Small intestine (tissue), 7 donors: ENCODE measurements around the gene APOL2. TPM values are rescaled to one million over a fixed set of nuclear protein-coding genes. Genes with fewer than 3 reads are reported as not detected.
"Not testable (repeated sequence)": the region's sequence is repeated elsewhere in the genome, so short reads cannot be mapped to it uniquely, and the experiment has no call there.

ENCODE experiments used
- DNase-seq, 2 donors: peaks; one replicate each; pipeline versions ENCODE4 v3.0.0 to v3.0.0-alpha.2; 2013
- FAIRE-seq: peaks from 2 replicates; lab custom pipeline; 2012; peaks lifted over from hg19 to GRCh38; lab: Jason Lieb, UNC
- H3K27ac ChIP-seq, 3 donors: one replicate each; pipeline ENCODE4 v1.5.1; 2013; ENCODE audit warnings: low read length in 2 of 3, mild to moderate bottlenecking in 2 of 3, control low read depth in 1 of 3, inconsistent platforms in 1 of 3, low read depth in 1 of 3, moderate library complexity in 1 of 3
- H3K27me3 ChIP-seq, 3 donors: one replicate each; pipeline ENCODE4 v1.6.1; 2013; ENCODE audit warnings: low read length in 3 of 3, inconsistent platforms in 1 of 3; ENCODE audit not compliant: control insufficient read depth in 3 of 3, insufficient read depth in 3 of 3
- H3K36me3 ChIP-seq, 3 donors: one replicate each; pipeline ENCODE4 v1.6.1; 2013; ENCODE audit warnings: low read length in 3 of 3, inconsistent platforms in 1 of 3, low read depth in 1 of 3, mild to moderate bottlenecking in 1 of 3, moderate library complexity in 1 of 3; ENCODE audit not compliant: control insufficient read depth in 3 of 3, insufficient read depth in 2 of 3
- H3K4me1 ChIP-seq, 3 donors: one replicate each; pipeline ENCODE4 v1.6.1; 2013; ENCODE audit warnings: low read length in 2 of 3, inconsistent platforms in 1 of 3, low read depth in 1 of 3, mild to moderate bottlenecking in 1 of 3, moderate library complexity in 1 of 3; ENCODE audit not compliant: control insufficient read depth in 3 of 3, insufficient read depth in 2 of 3
- H3K4me3 ChIP-seq, 3 donors: one replicate each; pipeline ENCODE4 v1.5.1; 2013; ENCODE audit warnings: low read length in 3 of 3, control low read depth in 1 of 3, inconsistent platforms in 1 of 3, low read depth in 1 of 3, mild to moderate bottlenecking in 1 of 3, moderate library complexity in 1 of 3
- H3K9me3 ChIP-seq, 2 donors: one replicate each; pipeline ENCODE4 v1.6.1; 2013; ENCODE audit warnings: low read depth in 1 of 2, low read length in 1 of 2; ENCODE audit not compliant: control insufficient read depth in 2 of 2, insufficient read depth in 1 of 2
- WGBS, 3 donors: extraction: QIAGEN DNeasy Blood & Tissue Kit; methylation state at CpG; one replicate each; pipeline ENCODE4 v1.1.7; 2013; 5-methylcytosine and 5-hydroxymethylcytosine counted together
- polyA plus RNA-seq, 4 donors: library from polyadenylated mRNA; stranded (reverse) in 3 of 4; unstranded in 1 of 4; fragments of 200-250 nt in 3 of 4; fragments of 120-200 nt in 1 of 4; gene quantifications; one replicate each; pipeline versions ENCODE4 v1.2.1 to v1.2.3, GENCODE V29; 2013
- donor health status: healthy with polysubstance abuse.
- donor health status: control.
- donor health status: control.
- donor health status: Bipolar disorder and iron deficiency.
- donor health status: healthy.

APOL2 gene
- polyA plus RNA-seq, 4 donors: 19.0 to 68.4 (median 30.1) TPM

- FAIRE-seq, DNase-seq, H3K36me3 ChIP-seq, H3K27me3 ChIP-seq, H3K4me1 ChIP-seq, H3K27ac ChIP-seq, H3K9me3 ChIP-seq, H3K4me3 ChIP-seq: not testable (repeated sequence)
- WGBS, 3 donors: 78 to 85% (median 81%) methylated on average over 7 of the region's 7 CpGs
Observed at GRCh38 chr22:36271231-36271630, 31.9 kb upstream of the APOL2 start.

GRCh38 chr22:36267896-36268485 is 28.7 kb upstream of the APOL2 start:
- DNase-seq: no peak

GRCh38 chr22:36267058-36267457 is 27.7 kb upstream of the APOL2 start:
- DNase-seq (no peak), FAIRE-seq (no peak)
- H3K4me1 ChIP-seq: no peaks in the 10 kb centered on the region
- H3K27me3 ChIP-seq: no peaks in the 10 kb centered on the region
- peaks cover 8 to 20% (median 15%) of the 10 kb centered on the region in 3 donors for H3K36me3 ChIP-seq
- no peaks in the 10 kb centered on the region for H3K9me3 ChIP-seq
- no peak overlapping the region for H3K4me3 ChIP-seq
- 93 to 98% (median 97%) methylated on average over 4 of the region's 4 CpGs for WGBS, 3 donors
- no peak overlapping the region for H3K27ac ChIP-seq

More at GRCh38 chr22:36267896-36268485, 28.7 kb upstream of the APOL2 start:
- Histone ChIP-seq H3K4me3 (no peak overlapping the region), H3K4me1 (no peaks in the 10 kb centered on the region), H3K27me3 (no peaks in the 10 kb centered on the region), H3K9me3 (no peaks in the 10 kb centered on the region), H3K36me3 (peaks cover 6 to 18% (median 11%) of the 10 kb centered on the region in 3 donors), H3K27ac (no peak overlapping the region)
- FAIRE-seq: no peak
- WGBS, 3 donors: 93 to 97% (median 94%) methylated on average over 11 of the region's 11 CpGs

- H3K4me1 ChIP-seq, H3K9me3 ChIP-seq, H3K27ac ChIP-seq, H3K27me3 ChIP-seq, DNase-seq, H3K4me3 ChIP-seq, FAIRE-seq: not testable (repeated sequence)
- H3K36me3 ChIP-seq: peaks cover 13 to 26% (median 20%) of the 10 kb centered on the region in 3 donors
- 78 to 81% (median 79%) methylated on average over 7 of the region's 7 CpGs for WGBS, 3 donors
Observed at GRCh38 chr22:36263886-36264664, 24.7 kb upstream of the APOL2 start.

GRCh38 chr22:36263216-36263673 is 23.9 kb upstream of the APOL2 start:
- not testable (repeated sequence) for H3K9me3 ChIP-seq, DNase-seq, H3K27me3 ChIP-seq, FAIRE-seq, H3K27ac ChIP-seq, H3K4me3 ChIP-seq
- 61 to 72% (median 65%) methylated on average over 5 of the region's 5 CpGs for WGBS, 3 donors
- peaks cover 0 to 14% (median 0%) of the 10 kb centered on the region in 3 donors for H3K4me1 ChIP-seq
- peaks cover 13 to 26% (median 20%) of the 10 kb centered on the region in 3 donors for H3K36me3 ChIP-seq

GRCh38 chr22:36262307-36262706 is 23.0 kb upstream of the APOL2 start:
- DNase-seq, H3K9me3 ChIP-seq, FAIRE-seq, H3K27me3 ChIP-seq, H3K4me3 ChIP-seq, H3K27ac ChIP-seq: not testable (repeated sequence)
- 95 to 100% (median 97%) methylated on average over 3 of the region's 3 CpGs for WGBS, 3 donors
- Histone ChIP-seq H3K4me1 (peaks cover 0 to 15% (median 0%) of the 10 kb centered on the region in 3 donors), H3K36me3 (peaks cover 15 to 27% (median 20%) of the 10 kb centered on the region in 3 donors)

- H3K4me3 ChIP-seq, H3K27ac ChIP-seq, FAIRE-seq, H3K9me3 ChIP-seq, H3K27me3 ChIP-seq, DNase-seq: not testable (repeated sequence)
- peaks cover 0 to 15% (median 0%) of the 10 kb centered on the region in 3 donors for H3K4me1 ChIP-seq
- 84 to 86% (median 86%) methylated on average over 6 of the region's 6 CpGs for WGBS, 3 donors
- peaks cover 12 to 27% (median 18%) of the 10 kb centered on the region in 3 donors for H3K36me3 ChIP-seq
Observed at GRCh38 chr22:36261675-36262074, 22.3 kb upstream of the APOL2 start.

- 71 to 84% (median 84%) methylated on average over 14 of the region's 14 CpGs for WGBS, 3 donors
- DNase-seq (no peak), FAIRE-seq (no peak)
- H3K9me3 ChIP-seq: no peaks in the 10 kb centered on the region
- no peak overlapping the region for H3K4me3 ChIP-seq
- H3K27ac ChIP-seq: peak overlapping the region; percentile 0 to 80 (median 68)
- no peaks in the 10 kb centered on the region for H3K27me3 ChIP-seq
- H3K4me1 ChIP-seq: peaks cover 2 to 20% (median 4%) of the 10 kb centered on the region in 3 donors
- peaks cover 12 to 17% (median 13%) of the 10 kb centered on the region in 3 donors for H3K36me3 ChIP-seq
Observed at GRCh38 chr22:36259615-36260300, 20.4 kb upstream of the APOL2 start.
